ENCODE data around the gene PITPNM3.

- TF ChIP-seq CEBPB (IDR thresholded peaks at IDR 0.05) (no peak), MAX (IDR thresholded peaks at IDR 0.05) (no peak), EGR1 (IDR thresholded peaks at IDR 0.05) (no peak), USF1 (IDR thresholded peaks at IDR 0.05) (no peak), TAF1 (IDR thresholded peaks at IDR 0.05; ENCODE audit: low read depth) (no peak), REST (IDR thresholded peaks at IDR 0.05; ENCODE audit: low read depth) (no peak), NFIC (IDR thresholded peaks at IDR 0.05) (no peak), FOXM1 (IDR thresholded peaks at IDR 0.05; ENCODE audit: borderline replicate concordance, low read depth) (no peak), YY1 (IDR thresholded peaks at IDR 0.05; ENCODE audit: low read depth) (no peak), EP300 (IDR thresholded peaks at IDR 0.05; ENCODE audit: borderline replicate concordance) (no peak), RAD21 (IDR thresholded peaks at IDR 0.05; ENCODE audit: low read depth) (no peak)
Observed at GRCh38 chr17:6461792-6462524, 94.4 kb downstream of the PITPNM3 start.

All from Ishikawa (cell line).